Activated T-cell treated with anti-CD3 and anti-CD28 coated beads, Interleukin-2, amount 50 U/mL, for 4 hours (primary cell): Measurements from ENCODE around the gene GH1. TPM values are rescaled to one million over a fixed set of nuclear protein-coding genes. Genes with fewer than 3 reads are reported as not detected.

Experiments used
- ATAC-seq, 2 donors: fragments of 200-7000 bp; cut with Tn5 transposase; one replicate each; pipeline ENCODE4 v1.10.0; 2021
- DNase-seq: peaks from one replicate; pipeline ENCODE4 v3.0.0-alpha.2; 2020
- H3K27me3 Mint-ChIP-seq: one replicate; pipeline ENCODE4 v1.8.0; 2021; ENCODE audit warnings: low read depth, mixed read lengths
- H3K36me3 Mint-ChIP-seq: one replicate; pipeline ENCODE4 v1.8.0; 2022; ENCODE audit warnings: mixed read lengths; ENCODE audit not compliant: insufficient read depth
- H3K4me1 Mint-ChIP-seq: one replicate; pipeline ENCODE4 v1.8.0; 2021; ENCODE audit warnings: low read depth, mixed read lengths
- H3K4me3 Mint-ChIP-seq: one replicate; pipeline ENCODE4 v1.8.0; 2021; ENCODE audit warnings: mild to moderate bottlenecking, moderate library complexity, mixed read lengths
- H3K9me3 Mint-ChIP-seq: one replicate; pipeline ENCODE4 v1.8.0; 2021; ENCODE audit warnings: mixed read lengths
- total RNA-seq, 3 donors: library from RNA; stranded (reverse); gene quantifications; one replicate each; pipeline ENCODE4 v1.2.1, GENCODE V29; 2021

GH1 gene
- total RNA-seq, 3 donors from 2014 or later = not detected

DNA sequence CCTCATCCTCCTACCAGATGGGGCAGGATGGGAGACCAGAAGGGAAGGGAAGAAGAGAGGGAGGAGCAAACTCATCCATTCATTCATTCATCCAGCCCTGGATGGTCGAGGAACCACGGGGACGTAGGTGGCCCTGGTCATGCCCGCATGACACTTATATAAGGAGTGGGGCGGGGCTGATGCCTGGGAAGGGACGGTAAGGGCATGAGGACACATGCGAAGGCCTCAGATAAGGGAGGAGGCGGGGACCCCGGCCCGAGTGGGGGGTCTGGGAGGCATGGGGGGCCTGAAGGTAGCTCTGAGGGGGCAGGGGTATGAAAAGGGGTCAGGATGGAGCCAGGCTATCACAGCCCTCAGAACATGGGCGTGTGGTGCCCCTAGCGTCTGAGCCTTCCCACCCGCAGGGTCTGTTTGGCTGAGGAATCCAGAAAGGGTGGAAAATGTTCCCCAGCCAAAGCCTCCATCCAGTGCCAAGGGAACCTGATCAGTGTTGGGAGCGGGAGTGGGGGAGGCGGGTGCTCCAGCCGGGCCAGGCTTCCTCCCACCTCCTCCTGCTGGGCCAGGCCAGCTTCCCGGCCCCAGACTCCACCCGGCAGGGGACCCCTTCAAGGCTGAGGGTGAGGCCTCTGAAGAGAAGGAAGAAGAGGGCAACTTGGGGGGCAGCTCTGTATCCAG, 31.1 kb upstream of the GH1 start:
- DNase-seq = no peak
- no peak for ATAC-seq
- Mint-ChIP-seq H3K4me1 (peaks cover 27% of the 10 kb centered on the region), H3K27me3 (no peaks in the 10 kb centered on the region), H3K9me3 (no peaks in the 10 kb centered on the region), H3K36me3 (no peaks in the 10 kb centered on the region), H3K4me3 (peak overlapping the region; percentile 9)

- Mint-ChIP-seq H3K4me1 (peaks cover 17% of the 10 kb centered on the region), H3K36me3 (no peaks in the 10 kb centered on the region), H3K27me3 (no peaks in the 10 kb centered on the region), H3K4me3 (no peak overlapping the region), H3K9me3 (no peaks in the 10 kb centered on the region)
- ATAC-seq (no peak), DNase-seq (no peak)
Measured at GRCh38 chr17:63948521-63948920, 29.9 kb upstream of the GH1 start.

DNA sequence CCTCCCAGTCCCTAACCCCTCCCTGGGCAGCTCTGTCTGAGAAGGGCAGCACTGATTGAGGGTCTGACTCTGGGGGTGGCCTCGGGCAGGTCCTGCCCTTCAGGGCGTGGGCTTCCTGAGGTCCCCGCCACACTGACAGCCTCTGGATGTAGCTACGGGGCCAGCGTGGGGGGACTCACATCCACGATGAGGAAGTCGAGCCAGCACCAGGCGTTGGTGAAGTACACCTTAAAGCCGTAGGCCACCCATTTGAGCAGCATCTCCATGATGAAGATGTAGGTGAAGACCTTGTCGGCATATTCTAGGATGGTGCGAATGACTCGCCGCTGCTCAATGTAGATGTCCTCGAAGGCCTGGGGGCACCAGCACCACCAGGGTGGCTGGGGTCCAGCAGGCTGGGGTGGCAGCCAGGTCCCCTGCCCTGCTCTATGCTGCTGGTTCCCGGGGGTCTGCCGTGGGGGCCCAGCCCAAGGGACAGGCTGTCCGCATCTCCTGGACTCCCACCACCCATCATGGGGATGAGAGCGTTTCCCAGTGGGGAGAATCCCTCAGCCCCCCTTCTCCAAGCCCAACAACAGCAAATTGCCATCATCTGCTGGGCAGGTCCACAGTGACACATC, 29.2 kb upstream of the GH1 start:
- Mint-ChIP-seq H3K36me3 (no peaks in the 10 kb centered on the region), H3K4me1 (peaks cover 17% of the 10 kb centered on the region), H3K4me3 (no peak overlapping the region), H3K27me3 (no peaks in the 10 kb centered on the region), H3K9me3 (no peaks in the 10 kb centered on the region)
- ATAC-seq (no peak), DNase-seq (no peak)

DNA sequence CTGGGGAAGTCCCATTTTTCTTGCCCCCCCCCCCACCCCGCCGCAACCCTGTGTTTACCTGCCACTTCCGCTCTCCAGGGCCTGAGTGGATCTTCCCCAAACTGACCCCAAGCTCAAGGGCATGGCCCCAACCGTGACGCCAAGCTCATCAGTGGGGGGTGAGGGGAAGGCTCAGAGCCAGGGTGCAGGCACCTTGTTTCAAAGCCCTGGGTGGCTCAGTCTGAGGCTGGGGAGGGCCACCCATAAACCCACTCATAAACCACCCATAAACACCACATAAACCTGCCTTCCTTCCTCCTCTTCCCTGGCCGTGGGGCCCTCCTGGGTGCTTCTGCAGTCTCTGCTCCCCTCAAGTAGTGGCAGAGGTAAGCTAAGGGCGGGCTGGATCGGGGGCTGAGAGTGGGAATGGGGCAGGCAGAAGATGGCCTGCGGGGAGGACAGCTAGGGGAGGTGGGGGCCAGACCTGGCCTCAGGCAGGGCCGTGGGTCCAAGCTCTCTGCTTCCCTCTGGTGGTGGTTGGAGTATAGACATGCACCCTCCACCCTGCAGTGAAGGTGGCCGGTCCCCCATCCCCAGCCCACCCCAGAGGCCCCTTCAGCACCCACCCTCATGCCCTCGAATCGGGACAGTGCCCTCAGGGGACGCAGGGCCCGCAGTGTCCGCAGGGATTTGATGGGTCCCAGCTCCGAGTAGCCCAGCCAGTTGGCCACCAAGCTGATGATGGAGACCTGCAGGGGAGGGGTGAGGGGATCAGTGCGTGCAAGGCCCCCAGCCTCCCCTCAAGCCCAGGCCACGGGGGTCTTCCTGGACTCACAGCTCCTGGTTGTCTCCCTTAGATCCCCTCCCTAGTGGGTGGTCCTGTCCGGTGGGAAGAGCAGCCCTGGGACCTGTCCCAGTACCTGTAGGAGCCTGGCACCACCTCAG, 28.1 kb upstream of the GH1 start:
- Mint-ChIP-seq H3K27me3 (no peaks in the 10 kb centered on the region), H3K9me3 (no peaks in the 10 kb centered on the region), H3K4me1 (peaks cover 13% of the 10 kb centered on the region), H3K4me3 (peak overlapping the region; percentile 66), H3K36me3 (no peaks in the 10 kb centered on the region)
- peak; percentile 88 to 90 for ATAC-seq
- DNase-seq = peak; percentile 50

DNA sequence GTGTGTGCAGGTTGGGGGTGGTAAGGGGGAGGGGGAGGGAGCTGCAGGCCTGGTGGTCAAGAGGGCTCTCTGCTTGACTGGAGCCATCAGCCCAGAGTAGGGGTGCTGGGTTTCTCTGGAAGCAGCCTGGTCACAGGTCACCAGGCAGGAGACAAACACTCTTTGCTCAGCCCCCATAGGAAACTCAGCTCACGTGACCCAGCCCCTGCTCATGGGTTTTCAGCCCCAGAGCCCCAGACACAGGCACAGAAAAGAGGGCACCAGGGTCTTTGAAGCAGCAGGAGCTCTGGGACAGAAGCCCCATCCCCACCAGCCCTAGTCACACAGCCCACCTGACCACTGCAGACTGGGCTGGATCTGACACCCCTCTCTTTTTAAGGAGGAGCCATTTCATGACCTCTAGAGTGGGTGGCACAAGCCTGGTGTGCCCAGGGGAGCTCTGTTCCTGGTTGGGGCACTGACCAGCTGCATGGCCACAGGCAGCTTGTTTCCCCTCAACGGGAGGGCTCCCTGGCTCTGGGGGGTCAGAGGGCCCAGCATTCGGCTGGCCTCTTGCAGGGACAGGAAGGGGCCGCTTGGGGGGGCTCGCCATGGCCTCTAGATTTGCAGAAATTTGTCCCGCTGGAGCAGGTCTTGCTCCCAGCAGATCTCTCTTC, 27.3 kb upstream of the GH1 start:
- Mint-ChIP-seq H3K9me3 (no peaks in the 10 kb centered on the region), H3K4me3 (no peak overlapping the region), H3K27me3 (no peaks in the 10 kb centered on the region), H3K36me3 (no peaks in the 10 kb centered on the region), H3K4me1 (peaks cover 13% of the 10 kb centered on the region)
- no peak for DNase-seq
- no peak for ATAC-seq

DNA sequence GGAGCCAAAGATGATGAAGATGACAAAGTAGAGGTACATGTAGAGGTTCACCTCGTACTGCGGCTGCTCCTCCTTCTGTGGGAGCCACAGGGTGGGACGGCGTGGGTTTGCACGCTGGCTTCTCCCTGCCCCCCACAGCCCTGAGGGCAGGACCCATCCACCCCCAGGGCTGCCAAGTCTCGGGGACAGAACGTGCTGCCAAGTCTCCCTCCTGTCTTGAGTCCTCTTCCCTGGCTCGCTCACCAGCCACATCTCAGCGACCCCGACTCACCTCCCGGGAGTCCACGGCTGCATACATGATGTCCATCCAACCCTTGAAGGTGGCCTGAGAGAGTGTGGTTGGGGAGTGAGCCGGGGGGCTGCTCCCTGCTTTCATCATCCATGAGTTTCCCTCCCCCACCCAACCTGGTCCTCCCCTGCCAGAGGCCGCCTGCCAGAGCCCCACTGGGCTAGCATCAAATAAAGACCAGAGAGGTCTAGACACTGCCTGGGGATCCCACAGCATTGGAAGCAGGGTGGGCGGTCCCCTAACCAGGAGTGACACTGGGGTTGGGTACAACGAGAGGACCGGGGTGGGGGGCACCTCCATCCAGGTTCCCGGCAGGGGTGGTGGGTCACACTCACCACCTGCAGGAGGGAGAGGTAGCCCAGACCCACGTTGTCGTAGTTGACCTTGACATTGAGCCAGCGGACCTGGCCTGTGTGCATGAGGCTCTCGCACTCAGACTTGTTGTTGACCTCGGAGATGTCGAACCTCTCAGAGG, 26.3 kb upstream of the GH1 start:
- Mint-ChIP-seq H3K36me3 (no peaks in the 10 kb centered on the region), H3K27me3 (no peaks in the 10 kb centered on the region), H3K4me3 (no peak overlapping the region), H3K9me3 (no peaks in the 10 kb centered on the region), H3K4me1 (peaks cover 13% of the 10 kb centered on the region)
- DNase-seq = no peak
- ATAC-seq = no peak

GRCh38 chr17:63943745-63944144, 25.1 kb upstream of the GH1 start:
- DNase-seq (no peak), ATAC-seq (no peak)
- Mint-ChIP-seq H3K4me1 (peaks cover 16% of the 10 kb centered on the region), H3K9me3 (no peaks in the 10 kb centered on the region), H3K27me3 (no peaks in the 10 kb centered on the region), H3K36me3 (no peaks in the 10 kb centered on the region), H3K4me3 (no peak overlapping the region)

DNA sequence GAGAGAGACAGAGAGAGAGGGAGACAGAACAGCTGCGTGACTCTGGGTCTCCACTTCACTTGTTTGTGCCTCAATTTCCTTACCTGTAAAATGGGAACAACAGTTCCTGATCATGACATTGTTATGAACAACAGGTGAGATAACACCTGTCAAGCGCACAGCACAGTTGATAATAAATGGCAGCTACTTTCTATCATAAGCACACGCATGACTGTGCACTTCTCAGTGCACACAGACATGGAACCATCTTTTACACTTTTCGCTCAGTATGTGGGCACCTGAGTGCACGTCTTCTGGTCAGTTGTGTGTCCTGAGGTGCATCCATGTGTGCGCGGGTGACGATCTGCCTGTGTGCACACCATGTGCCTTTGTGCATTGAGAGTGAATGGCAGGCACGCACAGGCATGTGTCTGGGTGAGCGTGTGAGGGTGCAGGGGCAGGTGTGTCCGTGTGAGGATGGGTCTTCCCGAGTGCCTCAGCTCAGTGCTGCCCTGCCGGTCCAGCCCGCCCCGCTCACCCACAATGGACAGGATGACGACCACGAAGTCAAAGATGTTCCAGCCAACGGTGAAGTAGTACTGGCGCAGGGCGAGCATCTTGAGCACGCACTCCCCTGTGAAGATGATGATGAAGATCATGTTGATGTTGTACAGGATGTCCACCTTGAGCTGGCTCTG, 23.8 kb upstream of the GH1 start:
- Mint-ChIP-seq H3K4me1 (peaks cover 19% of the 10 kb centered on the region), H3K27me3 (no peaks in the 10 kb centered on the region), H3K36me3 (no peaks in the 10 kb centered on the region), H3K4me3 (no peak overlapping the region), H3K9me3 (no peaks in the 10 kb centered on the region)
- DNase-seq (no peak), ATAC-seq (no peak)

- H3K4me1 Mint-ChIP-seq = peaks cover 18% of the 10 kb centered on the region
- DNase-seq = no peak
- H3K36me3 Mint-ChIP-seq = no peaks in the 10 kb centered on the region
- no peaks in the 10 kb centered on the region for H3K27me3 Mint-ChIP-seq
- no peak overlapping the region for H3K4me3 Mint-ChIP-seq
- no peak for ATAC-seq
- no peaks in the 10 kb centered on the region for H3K9me3 Mint-ChIP-seq
Measured at GRCh38 chr17:63941751-63942150, 23.1 kb upstream of the GH1 start.

DNA sequence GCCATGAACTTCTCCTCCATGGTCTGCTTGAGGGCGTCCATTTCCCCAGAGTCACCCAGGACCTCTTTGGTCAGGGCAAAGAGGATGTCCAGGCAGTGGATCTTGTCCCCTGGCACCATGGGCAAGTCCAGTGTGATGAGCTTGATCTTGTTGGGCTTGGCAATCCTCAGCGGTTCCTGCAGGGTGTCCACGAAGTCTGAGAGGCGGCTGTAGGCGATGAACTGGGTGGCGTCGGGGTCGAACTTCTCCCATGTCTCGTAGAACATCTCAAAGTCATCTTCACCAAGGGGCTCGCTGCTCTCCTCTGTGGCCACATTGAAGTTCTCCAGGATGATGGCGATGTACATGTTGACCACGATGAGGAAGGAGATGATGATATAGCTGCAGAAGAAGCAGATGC, 22.5 kb upstream of the GH1 start:
- ATAC-seq = no peak
- Mint-ChIP-seq H3K4me1 (peaks cover 13% of the 10 kb centered on the region), H3K27me3 (no peaks in the 10 kb centered on the region), H3K36me3 (no peaks in the 10 kb centered on the region), H3K4me3 (no peak overlapping the region), H3K9me3 (no peaks in the 10 kb centered on the region)
- no peak for DNase-seq

DNA sequence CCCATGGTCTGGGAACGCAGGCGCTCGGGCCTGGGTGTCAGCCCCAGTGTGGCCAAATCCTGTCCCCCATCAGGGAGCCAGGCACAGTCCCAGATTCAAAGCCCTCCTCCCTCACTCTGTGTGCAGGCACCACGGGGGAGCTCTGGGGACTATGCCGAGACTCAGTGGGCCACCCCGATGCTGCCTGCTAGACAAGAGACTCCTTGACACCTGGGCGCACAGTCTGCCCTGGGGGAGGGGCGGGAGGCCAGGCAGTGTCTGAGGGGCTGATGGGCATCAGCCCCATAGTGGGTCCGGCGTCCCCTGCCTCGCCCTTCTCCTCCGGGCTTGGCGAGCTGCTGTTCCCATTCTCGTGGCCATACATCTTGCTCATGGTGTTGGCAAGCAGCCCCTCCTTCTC, 21.9 kb upstream of the GH1 start:
- Mint-ChIP-seq H3K4me1 (peaks cover 11% of the 10 kb centered on the region), H3K9me3 (no peaks in the 10 kb centered on the region), H3K27me3 (no peaks in the 10 kb centered on the region), H3K36me3 (no peaks in the 10 kb centered on the region), H3K4me3 (no peak overlapping the region)
- DNase-seq = no peak
- no peak for ATAC-seq

GRCh38 chr17:63939884-63940283, 21.2 kb upstream of the GH1 start:
- no peak overlapping the region for H3K4me3 Mint-ChIP-seq
- no peaks in the 10 kb centered on the region for H3K36me3 Mint-ChIP-seq
- H3K4me1 Mint-ChIP-seq = peaks cover 7% of the 10 kb centered on the region
- DNase-seq (no peak), ATAC-seq (no peak)
- H3K27me3 Mint-ChIP-seq = no peaks in the 10 kb centered on the region
- H3K9me3 Mint-ChIP-seq = no peaks in the 10 kb centered on the region

GRCh38 chr17:63939401-63939800, 20.8 kb upstream of the GH1 start:
- H3K27me3 Mint-ChIP-seq = no peaks in the 10 kb centered on the region
- H3K4me1 Mint-ChIP-seq = peaks cover 7% of the 10 kb centered on the region
- no peak for ATAC-seq
- H3K4me3 Mint-ChIP-seq = no peak overlapping the region
- no peaks in the 10 kb centered on the region for H3K9me3 Mint-ChIP-seq
- no peak for DNase-seq
- H3K36me3 Mint-ChIP-seq = no peaks in the 10 kb centered on the region
